Measurements from ENCODE around the gene POR. TPM values are rescaled to one million over a fixed set of nuclear protein-coding genes. Genes with fewer than 3 reads are reported as not detected.
"Not testable (repeated sequence)": the region's sequence is repeated elsewhere in the genome, so short reads cannot be mapped to it uniquely, and the experiment has no call there.

The POR gene
- polyA plus RNA-seq, 1 donor, result 53.7 TPM

GRCh38 chr7:76020031-76020714 is 105.2 kb downstream of the POR start:
- peak; percentile 55 for DNase-seq

- DNase-seq, result no peak
Observed at GRCh38 chr7:76022026-76022780, 107.2 kb downstream of the POR start.

GRCh38 chr7:76023002-76023401 is 108.0 kb downstream of the POR start:
- DNase-seq, result no peak

- DNase-seq, result not testable (repeated sequence)
Observed at GRCh38 chr7:76029682-76030081, 114.7 kb downstream of the POR start.

GRCh38 chr7:76031964-76032363 is 117.0 kb downstream of the POR start:
- no peak for DNase-seq

Other genes with a start within 250 kb of the POR start
- gene HIP1, start 176.2 kb upstream of the POR start, polyA plus RNA-seq (ENCODE audit: insufficient read length), result 40.1 TPM
- gene CCL26, start 142.9 kb upstream of the POR start, polyA plus RNA-seq (ENCODE audit: insufficient read length), result not detected
- gene CCL24, start 101.3 kb upstream of the POR start, polyA plus RNA-seq (ENCODE audit: insufficient read length), result not detected
- 60.4 TPM for gene RHBDD2, start 36.1 kb upstream of the POR start, polyA plus RNA-seq (ENCODE audit: insufficient read length)
- 56.2 TPM for gene TMEM120A, start 79.4 kb downstream of the POR start, polyA plus RNA-seq (ENCODE audit: insufficient read length)
- gene STYXL1, start 132.8 kb downstream of the POR start, polyA plus RNA-seq (ENCODE audit: insufficient read length), result 47.5 TPM
- 213 TPM for gene MDH2, start 133.0 kb downstream of the POR start, polyA plus RNA-seq (ENCODE audit: insufficient read length)

Data from left kidney (tissue), 2 donors.